Effector memory CD8-positive, alpha-beta T cell (primary cell): ENCODE measurements around the gene MRAP.
"Not testable (repeated sequence)": the region's sequence is repeated elsewhere in the genome, so short reads cannot be mapped to it uniquely, and the experiment has no call there.

Source experiments
- ATAC-seq: fragments of 150-1000 bp; cut with Tn5 transposase; replicated peaks from 2 replicates; pipeline ENCODE4 v1.10.0; 2021; ENCODE audit warnings: mild to moderate bottlenecking, moderate library complexity
- DNase-seq, 3 experiments: peaks; one replicate each; pipeline ENCODE4 v3.0.0; 2021
- H3K27ac Mint-ChIP-seq, 2 donors: one replicate each; pipeline ENCODE4 v1.8.0; 2022; ENCODE audit warnings: mild to moderate bottlenecking in 2 of 2, mixed read lengths in 2 of 2, moderate library complexity in 2 of 2
- H3K27me3 Mint-ChIP-seq, 2 donors: one replicate each; pipeline ENCODE4 v1.8.0; 2022; ENCODE audit warnings: mixed read lengths in 2 of 2
- H3K36me3 Mint-ChIP-seq: one replicate; pipeline ENCODE4 v1.8.0; 2022; ENCODE audit warnings: mild to moderate bottlenecking, moderate library complexity, mixed read lengths; ENCODE audit not compliant: insufficient read depth
- H3K4me1 Mint-ChIP-seq, 2 donors: one replicate each; pipeline ENCODE4 v1.8.0; 2022; ENCODE audit warnings: low read depth in 2 of 2, mixed read lengths in 2 of 2
- H3K4me3 Mint-ChIP-seq, 2 donors: one replicate each; pipeline ENCODE4 v1.8.0; 2022; ENCODE audit warnings: mild to moderate bottlenecking in 2 of 2, mixed read lengths in 2 of 2, moderate library complexity in 2 of 2
- H3K9me3 Mint-ChIP-seq, 2 donors: one replicate each; pipeline ENCODE4 v1.8.0; 2022; ENCODE audit warnings: mixed read lengths in 2 of 2
- total RNA-seq, 9 experiments: gene quantifications; one replicate each; lab custom pipeline; 2026; lab: John Stamatoyannopoulos, UW

The MRAP gene
- 0 to 0.07 (median 0) reads per million in 9 experiments for total RNA-seq

GRCh38 chr21:32298658-32299081 lies at the start of gene MRAP:
TSS of gene MRAP (plus strand) at chr21:32298855. CDS start at chr21:32298972, 117 bp downstream.
- Mint-ChIP-seq H3K9me3 (no peaks in the 10 kb centered on the region), H3K27me3 (no peaks in the 10 kb centered on the region), H3K4me1 (no peaks in the 10 kb centered on the region), H3K36me3 (peaks cover 2% of the 10 kb centered on the region), H3K4me3 (no peak within 1 kb of the TSS), H3K27ac (no peak within 1 kb of the TSS)
- ATAC-seq (no peak), DNase-seq (no peak)

GRCh38 chr21:32249511-32250280 lies 49.0 kb upstream of the MRAP start:
- Mint-ChIP-seq H3K36me3 (no peaks in the 10 kb centered on the region), H3K27ac (no peak overlapping the region), H3K27me3 (peaks cover 69 to 71% of the 10 kb centered on the region in 2 donors), H3K4me1 (no peaks in the 10 kb centered on the region), H3K9me3 (no peaks in the 10 kb centered on the region), H3K4me3 (no peak overlapping the region)
- DNase-seq (no peak), ATAC-seq (no peak)

GRCh38 chr21:32252136-32252535 lies 46.5 kb upstream of the MRAP start:
- no peaks in the 10 kb centered on the region for H3K9me3 Mint-ChIP-seq
- H3K4me3 Mint-ChIP-seq, result no peak overlapping the region
- H3K27ac Mint-ChIP-seq, result no peak overlapping the region
- peaks cover 61 to 65% of the 10 kb centered on the region in 2 donors for H3K27me3 Mint-ChIP-seq
- H3K36me3 Mint-ChIP-seq, result no peaks in the 10 kb centered on the region
- DNase-seq, result no peak
- H3K4me1 Mint-ChIP-seq, result no peaks in the 10 kb centered on the region
- no peak for ATAC-seq

DNA sequence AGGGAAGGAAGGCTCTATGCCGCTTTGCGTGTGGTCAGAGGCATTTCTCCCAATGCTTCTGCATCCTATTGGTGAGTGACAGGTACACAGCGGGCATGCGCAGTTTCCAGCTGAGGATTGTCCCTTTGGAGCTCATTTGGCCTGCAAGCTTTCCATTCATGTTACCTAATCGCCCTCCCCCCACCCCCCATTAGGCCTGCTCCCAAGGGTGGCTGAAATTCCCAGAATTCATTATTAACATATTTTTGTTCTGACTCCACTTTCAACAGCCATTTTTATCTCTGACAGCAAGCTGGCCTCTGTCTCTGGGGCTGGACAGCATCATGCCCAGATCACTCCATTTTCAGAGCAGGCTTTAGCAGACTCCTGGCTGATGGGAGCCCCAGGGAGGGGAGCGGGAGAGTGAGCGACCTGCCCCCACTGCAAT lies 45.4 kb upstream of the MRAP start:
- H3K27me3 Mint-ChIP-seq, result peaks cover 58 to 61% of the 10 kb centered on the region in 2 donors
- no peak overlapping the region for H3K4me3 Mint-ChIP-seq
- DNase-seq (no peak), ATAC-seq (no peak)
- H3K4me1 Mint-ChIP-seq, result peaks cover 0 to 2% of the 10 kb centered on the region in 2 donors
- H3K9me3 Mint-ChIP-seq, result no peaks in the 10 kb centered on the region
- H3K36me3 Mint-ChIP-seq, result no peaks in the 10 kb centered on the region
- H3K27ac Mint-ChIP-seq, result no peak overlapping the region

GRCh38 chr21:32256251-32256650 lies 42.4 kb upstream of the MRAP start:
- peaks cover 30 to 31% of the 10 kb centered on the region in 2 donors for H3K27me3 Mint-ChIP-seq

GRCh38 chr21:32256873-32257620 lies 41.6 kb upstream of the MRAP start:
- Mint-ChIP-seq H3K4me1 (peaks cover 0 to 2% of the 10 kb centered on the region in 2 donors), H3K9me3 (no peaks in the 10 kb centered on the region), H3K27me3 (peaks cover 24 to 25% of the 10 kb centered on the region in 2 donors), H3K36me3 (peaks cover 3% of the 10 kb centered on the region), H3K27ac (no peak overlapping the region), H3K4me3 (no peak overlapping the region)
- ATAC-seq (no peak), DNase-seq (no peak)

More at GRCh38 chr21:32256251-32256650, 42.4 kb upstream of the MRAP start:
- Mint-ChIP-seq H3K36me3 (no peaks in the 10 kb centered on the region), H3K4me1 (peaks cover 0 to 2% of the 10 kb centered on the region in 2 donors), H3K27ac (no peak overlapping the region), H3K4me3 (no peak overlapping the region), H3K9me3 (no peaks in the 10 kb centered on the region)
- ATAC-seq (no peak), DNase-seq (no peak)

GRCh38 chr21:32257962-32258785 lies 40.5 kb upstream of the MRAP start:
- Mint-ChIP-seq H3K27me3 (peaks cover 20 to 25% of the 10 kb centered on the region in 2 donors), H3K36me3 (peaks cover 3% of the 10 kb centered on the region), H3K4me1 (peaks cover 0 to 2% of the 10 kb centered on the region in 2 donors), H3K9me3 (no peaks in the 10 kb centered on the region), H3K27ac (no peak overlapping the region), H3K4me3 (no peak overlapping the region)
- DNase-seq (peak in 1 of 3 experiments; percentile 12), ATAC-seq (no peak)

GRCh38 chr21:32258786-32259048 lies 39.9 kb upstream of the MRAP start:
- H3K27ac Mint-ChIP-seq, H3K36me3 Mint-ChIP-seq, H3K4me3 Mint-ChIP-seq, H3K9me3 Mint-ChIP-seq, H3K4me1 Mint-ChIP-seq, DNase-seq, ATAC-seq: not testable (repeated sequence)
- H3K27me3 Mint-ChIP-seq, result peaks cover 20 to 25% of the 10 kb centered on the region in 2 donors

DNA sequence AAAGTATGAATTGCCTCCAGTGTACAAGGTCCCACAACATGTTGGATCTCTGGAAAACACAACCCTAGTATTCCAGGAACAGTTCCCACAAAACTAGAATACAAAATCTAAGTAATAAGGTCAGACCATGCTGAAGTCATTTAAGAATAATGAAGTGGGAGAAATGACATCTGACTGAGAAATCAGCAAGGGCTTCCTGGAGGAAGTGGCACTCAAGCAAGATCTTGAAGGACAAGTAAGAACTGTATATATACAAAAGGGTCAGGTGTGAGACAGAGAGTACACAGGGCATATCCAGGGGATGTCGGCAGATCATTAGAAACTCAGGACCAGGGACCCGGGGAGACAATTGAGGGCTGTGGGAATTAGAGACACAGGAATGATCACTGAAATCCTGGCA lies 38.5 kb upstream of the MRAP start:
- peaks cover 0 to 2% of the 10 kb centered on the region in 2 donors for H3K4me1 Mint-ChIP-seq
- DNase-seq (no peak), ATAC-seq (no peak)
- peaks cover 20 to 25% of the 10 kb centered on the region in 2 donors for H3K27me3 Mint-ChIP-seq
- no peak overlapping the region for H3K27ac Mint-ChIP-seq
- peaks cover 3% of the 10 kb centered on the region for H3K36me3 Mint-ChIP-seq
- H3K4me3 Mint-ChIP-seq, result no peak overlapping the region
- H3K9me3 Mint-ChIP-seq, result no peaks in the 10 kb centered on the region

DNA sequence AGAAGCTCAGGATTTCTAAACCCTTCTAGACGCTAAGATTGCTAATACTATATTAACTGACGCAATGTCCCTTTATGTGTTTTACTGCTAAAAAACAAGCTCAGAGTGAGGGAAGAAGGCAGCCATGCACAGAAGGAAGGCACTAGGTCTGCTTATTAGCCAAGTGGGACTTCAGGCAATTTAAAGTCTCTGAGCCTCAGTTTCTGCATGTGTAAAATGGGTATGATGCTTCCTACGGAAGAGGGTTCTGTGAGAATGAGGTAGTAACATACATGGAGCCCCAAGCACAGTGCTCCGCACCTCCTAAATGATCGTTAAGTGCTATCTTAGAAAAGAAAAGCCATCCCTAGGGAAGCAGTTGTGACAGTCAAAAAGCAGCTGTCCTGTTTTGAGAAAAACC lies 36.7 kb upstream of the MRAP start:
- H3K4me3 Mint-ChIP-seq, result no peak overlapping the region
- DNase-seq, result no peak
- H3K27ac Mint-ChIP-seq, result no peak overlapping the region
- peaks cover 0 to 2% of the 10 kb centered on the region in 2 donors for H3K4me1 Mint-ChIP-seq
- no peaks in the 10 kb centered on the region for H3K9me3 Mint-ChIP-seq
- H3K36me3 Mint-ChIP-seq, result peaks cover 3% of the 10 kb centered on the region
- no peak for ATAC-seq
- H3K27me3 Mint-ChIP-seq, result peaks cover 6 to 12% of the 10 kb centered on the region in 2 donors

DNA sequence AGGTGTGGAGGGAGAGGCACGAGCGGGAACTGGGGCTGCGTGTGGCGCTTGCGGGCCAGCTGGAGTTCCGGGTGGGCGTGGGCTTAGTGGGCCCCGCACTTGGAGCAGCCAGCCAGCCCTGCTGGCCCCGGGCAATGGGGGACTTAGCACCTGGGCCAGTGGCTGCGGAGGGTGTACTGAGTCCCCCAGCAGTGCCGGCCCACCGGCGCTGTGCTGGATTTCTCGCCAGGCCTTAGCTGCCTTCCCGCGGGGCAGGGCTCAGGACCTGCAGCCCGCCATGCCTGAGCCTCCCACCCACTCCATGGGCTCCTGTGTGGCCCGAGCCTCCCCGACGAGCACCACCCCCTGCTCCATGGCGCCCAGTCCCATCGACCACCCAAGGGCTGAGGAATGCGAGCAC lies 33.3 kb upstream of the MRAP start:
- H3K27me3 Mint-ChIP-seq, H3K9me3 Mint-ChIP-seq, H3K27ac Mint-ChIP-seq, H3K4me3 Mint-ChIP-seq, H3K4me1 Mint-ChIP-seq, ATAC-seq, DNase-seq: not testable (repeated sequence)
- H3K36me3 Mint-ChIP-seq, result peaks cover 27% of the 10 kb centered on the region

GRCh38 chr21:32270748-32271147 lies 27.9 kb upstream of the MRAP start:
- H3K27ac Mint-ChIP-seq, result no peak overlapping the region
- ATAC-seq, result no peak
- no peaks in the 10 kb centered on the region for H3K4me1 Mint-ChIP-seq
- H3K36me3 Mint-ChIP-seq, result peaks cover 41% of the 10 kb centered on the region
- no peaks in the 10 kb centered on the region for H3K9me3 Mint-ChIP-seq
- no peak for DNase-seq
- H3K27me3 Mint-ChIP-seq, result no peaks in the 10 kb centered on the region
- H3K4me3 Mint-ChIP-seq, result no peak overlapping the region

GRCh38 chr21:32276671-32277070 lies 22.0 kb upstream of the MRAP start:
- DNase-seq, result no peak
- H3K4me1 Mint-ChIP-seq, result peaks cover 14 to 15% of the 10 kb centered on the region in 2 donors
- no peaks in the 10 kb centered on the region for H3K27me3 Mint-ChIP-seq
- H3K4me3 Mint-ChIP-seq, result no peak overlapping the region
- no peak for ATAC-seq
- peaks cover 36% of the 10 kb centered on the region for H3K36me3 Mint-ChIP-seq
- no peaks in the 10 kb centered on the region for H3K9me3 Mint-ChIP-seq
- H3K27ac Mint-ChIP-seq, result no peak overlapping the region
